PFSK-1 (cell line): ENCODE measurements around the gene ERI2.

Experiments used
- POLR2AphosphoS5 ChIP-seq: IDR thresholded peaks from 2 replicates; pipeline ENCODE4 v1.6.1; 2012; ENCODE audit warnings: low read depth, mild to moderate bottlenecking, control low read depth, low read length, moderate library complexity
- SIN3A ChIP-seq: IDR thresholded peaks from 2 replicates; pipeline ENCODE4 v1.6.1; 2012; ENCODE audit warnings: mild to moderate bottlenecking, low read length, moderate library complexity, borderline replicate concordance; ENCODE audit not compliant: insufficient read depth
- TAF1 ChIP-seq: IDR thresholded peaks from 2 replicates; pipeline ENCODE4 v1.6.1; 2012; ENCODE audit warnings: low read length, control low read depth, borderline replicate concordance; ENCODE audit not compliant: insufficient read depth
- TF ChIP-seq, protein P1 (sequence below), 2 experiments: IDR thresholded peaks; 2 replicates each; pipeline versions ENCODE4 v1.6.1 to v1.8.0; 2011 to 2012; ENCODE audit warnings: low read depth in 2 of 2, low read length in 2 of 2, control low read depth in 1 of 2, inconsistent platforms in 1 of 2, mild to moderate bottlenecking in 1 of 2, moderate library complexity in 1 of 2; ENCODE audit not compliant: insufficient read depth in 1 of 2

DNA sequence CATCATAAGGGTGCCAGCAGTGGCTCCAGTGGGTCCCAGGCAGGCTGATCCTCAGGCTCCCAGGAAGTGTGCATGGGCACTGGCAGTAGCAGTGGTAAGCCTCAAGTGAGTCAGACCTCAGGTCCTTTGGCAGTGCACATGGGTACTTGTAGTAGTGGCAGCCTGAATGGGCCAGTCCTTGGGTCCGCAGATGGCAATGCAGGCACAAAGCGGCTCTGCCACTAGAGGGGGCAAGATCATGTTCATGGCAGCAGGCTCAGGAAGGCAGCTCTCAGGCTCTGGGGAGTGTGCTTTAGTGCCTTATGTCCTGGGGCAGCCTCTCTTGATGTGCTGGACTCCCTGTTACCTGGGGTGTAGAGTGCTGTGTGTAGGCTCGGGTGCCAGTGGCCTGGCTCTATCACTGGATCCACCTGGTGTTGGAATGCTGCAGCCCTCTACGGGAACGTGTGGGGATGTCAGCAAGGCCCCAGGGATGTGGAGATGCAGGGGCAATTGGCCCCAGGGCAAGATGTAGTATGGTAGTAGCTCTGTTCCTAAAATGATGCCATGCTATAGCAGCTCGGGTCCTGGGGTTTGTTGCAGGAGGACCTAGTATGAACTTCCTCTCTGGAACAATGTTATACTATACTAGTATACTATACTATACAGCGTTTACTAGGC is 31.4 kb downstream of the ERI2 start:
- TF ChIP-seq POLR2AphosphoS5, result no peak
- TF ChIP-seq SIN3A, result no peak
- TF ChIP-seq, protein P1, sequence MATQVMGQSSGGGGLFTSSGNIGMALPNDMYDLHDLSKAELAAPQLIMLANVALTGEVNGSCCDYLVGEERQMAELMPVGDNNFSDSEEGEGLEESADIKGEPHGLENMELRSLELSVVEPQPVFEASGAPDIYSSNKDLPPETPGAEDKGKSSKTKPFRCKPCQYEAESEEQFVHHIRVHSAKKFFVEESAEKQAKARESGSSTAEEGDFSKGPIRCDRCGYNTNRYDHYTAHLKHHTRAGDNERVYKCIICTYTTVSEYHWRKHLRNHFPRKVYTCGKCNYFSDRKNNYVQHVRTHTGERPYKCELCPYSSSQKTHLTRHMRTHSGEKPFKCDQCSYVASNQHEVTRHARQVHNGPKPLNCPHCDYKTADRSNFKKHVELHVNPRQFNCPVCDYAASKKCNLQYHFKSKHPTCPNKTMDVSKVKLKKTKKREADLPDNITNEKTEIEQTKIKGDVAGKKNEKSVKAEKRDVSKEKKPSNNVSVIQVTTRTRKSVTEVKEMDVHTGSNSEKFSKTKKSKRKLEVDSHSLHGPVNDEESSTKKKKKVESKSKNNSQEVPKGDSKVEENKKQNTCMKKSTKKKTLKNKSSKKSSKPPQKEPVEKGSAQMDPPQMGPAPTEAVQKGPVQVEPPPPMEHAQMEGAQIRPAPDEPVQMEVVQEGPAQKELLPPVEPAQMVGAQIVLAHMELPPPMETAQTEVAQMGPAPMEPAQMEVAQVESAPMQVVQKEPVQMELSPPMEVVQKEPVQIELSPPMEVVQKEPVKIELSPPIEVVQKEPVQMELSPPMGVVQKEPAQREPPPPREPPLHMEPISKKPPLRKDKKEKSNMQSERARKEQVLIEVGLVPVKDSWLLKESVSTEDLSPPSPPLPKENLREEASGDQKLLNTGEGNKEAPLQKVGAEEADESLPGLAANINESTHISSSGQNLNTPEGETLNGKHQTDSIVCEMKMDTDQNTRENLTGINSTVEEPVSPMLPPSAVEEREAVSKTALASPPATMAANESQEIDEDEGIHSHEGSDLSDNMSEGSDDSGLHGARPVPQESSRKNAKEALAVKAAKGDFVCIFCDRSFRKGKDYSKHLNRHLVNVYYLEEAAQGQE (IDR thresholded peaks at IDR 0.05; ENCODE audit: insufficient read depth in 1 of 2, low read depth in 2 of 2, low read length in 2 of 2), result no peak
- no peak for TF ChIP-seq TAF1
